Muscle of back (tissue), 13 donors: ENCODE data around the gene RPS27A. TPM values are rescaled to one million over a fixed set of nuclear protein-coding genes. Genes with fewer than 3 reads are reported as not detected.
"Not testable (repeated sequence)": the region's sequence is repeated elsewhere in the genome, so short reads cannot be mapped to it uniquely, and the experiment has no call there.

ENCODE experiments used
- DNase-seq, 3 donors: peaks; one replicate each; pipeline versions ENCODE4 v3.0.0 to v3.0.0-alpha.2; 2013
- long read RNA-seq, 9 donors: transcript quantifications; one replicate each; lab custom pipeline, GENCODE V29; 2026
- polyA plus RNA-seq, 10 donors: library from polyadenylated mRNA; unstranded; fragments of 120-200 nt; gene quantifications; one replicate each; pipeline ENCODE4 v1.2.1, GENCODE V29; 2013; ENCODE audit not compliant: insufficient read length in 10 of 10

The RPS27A gene
- 1,000 to 10,000 TPM; 1,691 to 2,558 (median 2,142) TPM for polyA plus RNA-seq
- long read RNA-seq, donor 1, transcript RPS27A-203 (5 exons, 796 nt): minor isoform, 244 of 2,675 reads
- long read RNA-seq, donor 1, transcript RPS27A-208 (5 exons, 580 nt): minor isoform, 46 of 2,675 reads
- long read RNA-seq, donor 1, transcript RPS27A-207 (3 exons, 557 nt): minor isoform, 5 of 2,675 reads
- long read RNA-seq, donor 1, transcript RPS27A-201 (6 exons, 1,071 nt): major isoform, 1,665 of 2,675 reads
- long read RNA-seq, donor 1, partial matches to known transcripts: 259 of 2,675 reads
- long read RNA-seq, donor 1, other reads (novel, unspliced or antisense): 452 of 2,675 reads
- long read RNA-seq, donor 2, transcript RPS27A-203 (5 exons, 796 nt): minor isoform, 164 of 2,581 reads
- long read RNA-seq, donor 2, transcript RPS27A-207 (3 exons, 557 nt): minor isoform, 6 of 2,581 reads
- long read RNA-seq, donor 2, transcript RPS27A-208 (5 exons, 580 nt): minor isoform, 25 of 2,581 reads
- long read RNA-seq, donor 2, transcript RPS27A-201 (6 exons, 1,071 nt): major isoform, 1,605 of 2,581 reads
- long read RNA-seq, donor 2, partial matches to known transcripts: 176 of 2,581 reads
- long read RNA-seq, donor 2, other reads (novel, unspliced or antisense): 604 of 2,581 reads
- long read RNA-seq, donor 3, partial matches to known transcripts: 0 of 2 reads
- long read RNA-seq, donor 3, other reads (novel, unspliced or antisense): 0 of 2 reads
- long read RNA-seq, donor 4, transcript RPS27A-208 (5 exons, 580 nt): minor isoform, 25 of 1,899 reads
- long read RNA-seq, donor 4, transcript RPS27A-201 (6 exons, 1,071 nt): major isoform, 1,142 of 1,899 reads
- long read RNA-seq, donor 4, transcript RPS27A-203 (5 exons, 796 nt): minor isoform, 167 of 1,899 reads
- long read RNA-seq, donor 4, partial matches to known transcripts: 221 of 1,899 reads
- long read RNA-seq, donor 4, other reads (novel, unspliced or antisense): 340 of 1,899 reads
- long read RNA-seq, donor 5, transcript RPS27A-208 (5 exons, 580 nt): minor isoform, 19 of 3,363 reads
- long read RNA-seq, donor 5, transcript RPS27A-207 (3 exons, 557 nt): minor isoform, 8 of 3,363 reads
- long read RNA-seq, donor 5, transcript RPS27A-203 (5 exons, 796 nt): minor isoform, 255 of 3,363 reads
- long read RNA-seq, donor 5, transcript RPS27A-201 (6 exons, 1,071 nt): major isoform, 1,918 of 3,363 reads
- long read RNA-seq, donor 5, partial matches to known transcripts: 421 of 3,363 reads
- long read RNA-seq, donor 5, other reads (novel, unspliced or antisense): 737 of 3,363 reads
- long read RNA-seq, donor 6, transcript RPS27A-208 (5 exons, 580 nt): minor isoform, 16 of 2,599 reads
- long read RNA-seq, donor 6, transcript RPS27A-201 (6 exons, 1,071 nt): major isoform, 1,515 of 2,599 reads
- long read RNA-seq, donor 6, transcript RPS27A-203 (5 exons, 796 nt): minor isoform, 237 of 2,599 reads
- long read RNA-seq, donor 6, transcript RPS27A-207 (3 exons, 557 nt): minor isoform, 11 of 2,599 reads
- long read RNA-seq, donor 6, partial matches to known transcripts: 263 of 2,599 reads
- long read RNA-seq, donor 6, other reads (novel, unspliced or antisense): 554 of 2,599 reads
- long read RNA-seq, donor 7, transcript RPS27A-203 (5 exons, 796 nt): minor isoform, 138 of 1,639 reads
- long read RNA-seq, donor 7, transcript RPS27A-201 (6 exons, 1,071 nt): major isoform, 1,024 of 1,639 reads
- long read RNA-seq, donor 7, transcript RPS27A-208 (5 exons, 580 nt): minor isoform, 38 of 1,639 reads
- long read RNA-seq, donor 7, partial matches to known transcripts: 132 of 1,639 reads
- long read RNA-seq, donor 7, other reads (novel, unspliced or antisense): 301 of 1,639 reads
- long read RNA-seq, donor 8, transcript RPS27A-207 (3 exons, 557 nt): minor isoform, 5 of 2,013 reads
- long read RNA-seq, donor 8, transcript RPS27A-201 (6 exons, 1,071 nt): major isoform, 1,205 of 2,013 reads
- long read RNA-seq, donor 8, transcript RPS27A-203 (5 exons, 796 nt): minor isoform, 221 of 2,013 reads
- long read RNA-seq, donor 8, transcript RPS27A-208 (5 exons, 580 nt): minor isoform, 24 of 2,013 reads
- long read RNA-seq, donor 8, partial matches to known transcripts: 235 of 2,013 reads
- long read RNA-seq, donor 8, other reads (novel, unspliced or antisense): 322 of 2,013 reads
- long read RNA-seq, donor 9, transcript RPS27A-201 (6 exons, 1,071 nt): major isoform, 202 of 355 reads
- long read RNA-seq, donor 9, transcript RPS27A-203 (5 exons, 796 nt): minor isoform, 40 of 355 reads
- long read RNA-seq, donor 9, partial matches to known transcripts: 22 of 355 reads
- long read RNA-seq, donor 9, other reads (novel, unspliced or antisense): 89 of 355 reads

DNA sequence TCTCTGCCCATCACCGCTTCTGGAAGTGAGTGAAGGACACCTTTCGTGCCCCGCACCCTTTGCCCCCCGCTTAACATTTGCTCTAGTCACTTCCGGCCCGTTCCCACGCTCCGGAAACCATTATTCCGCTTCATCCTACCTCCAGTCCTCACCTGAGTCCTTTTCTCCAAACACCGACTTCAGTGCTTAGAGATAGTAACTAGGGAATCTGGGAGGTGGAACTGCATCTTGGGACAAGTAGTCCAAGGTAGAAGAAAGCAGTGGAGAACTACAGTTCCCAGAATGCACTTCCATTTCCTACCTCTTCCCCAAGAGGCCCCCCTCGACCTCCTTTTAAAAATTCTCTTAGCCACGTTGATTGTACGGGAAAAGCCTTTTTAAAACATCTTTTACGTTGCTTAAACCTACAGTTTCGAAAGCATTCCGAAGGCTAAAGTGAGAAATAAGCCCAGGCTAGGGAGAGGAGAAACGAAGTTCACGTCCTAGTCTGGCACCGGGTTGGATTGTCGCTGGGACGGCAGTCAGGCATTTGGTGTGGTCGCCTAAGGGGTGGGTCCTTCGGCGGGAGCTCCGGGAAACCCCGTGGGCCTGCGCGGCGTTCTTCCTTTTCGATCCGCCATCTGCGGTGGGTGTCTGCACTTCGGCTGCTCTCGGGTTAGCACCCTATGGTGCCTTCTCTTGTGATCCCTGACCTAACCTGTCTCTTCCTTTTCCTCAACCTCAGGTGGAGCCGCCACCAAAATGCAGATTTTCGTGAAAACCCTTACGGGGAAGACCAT lies at the start of gene RPS27A, which contains the start of gene CLHC1:
Gene RPS27A (plus strand): TSS at position 605 of the 779 bp plus-strand sequence. CDS start 137 bp downstream, at position 742.
Gene CLHC1 (minus strand): TSS at position 210 of the 779 bp plus-strand sequence. CDS start 9,882 bp downstream, outside the sequence.
- peak; percentile 96 to 98 (median 97) for DNase-seq

DNA sequence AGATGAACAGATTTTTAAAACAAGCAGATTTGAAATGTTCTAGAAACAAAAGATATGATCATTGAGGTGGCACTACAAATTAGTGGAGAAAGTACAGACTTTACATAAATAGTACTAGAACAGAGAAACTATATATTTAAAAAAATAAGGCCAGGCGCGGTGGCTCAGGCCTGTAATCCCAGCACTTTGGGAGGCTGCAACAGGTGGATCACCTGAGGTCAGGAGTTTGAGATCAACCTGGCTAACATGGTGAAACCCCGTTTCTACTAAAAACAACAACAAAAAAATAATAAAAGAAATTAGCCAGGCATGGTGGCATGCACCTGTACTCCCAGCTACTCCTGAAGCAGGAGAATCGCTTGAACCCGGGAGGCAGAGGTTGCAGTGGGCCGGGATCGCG lies 45.7 kb upstream of the RPS27A start:
- DNase-seq: not testable (repeated sequence)

DNA sequence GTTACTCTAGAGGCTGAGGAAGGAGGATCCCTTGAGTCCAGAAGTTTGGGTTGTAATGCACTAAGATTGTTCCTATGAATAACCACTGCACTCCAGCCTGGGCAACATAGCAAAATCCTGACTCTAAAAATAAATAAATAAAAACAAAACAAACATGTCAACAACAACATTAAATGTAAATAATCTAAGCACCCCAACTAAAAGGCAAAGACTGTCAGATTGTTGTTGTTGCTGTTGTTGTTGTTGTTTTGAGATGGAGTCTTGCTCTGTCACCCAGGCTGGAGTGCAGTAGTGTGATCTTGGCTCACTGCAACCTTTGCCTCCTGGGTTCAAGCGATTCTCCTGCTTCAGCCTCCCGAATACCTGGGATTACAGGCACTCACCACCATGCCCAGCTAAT lies 40.6 kb upstream of the RPS27A start:
- not testable (repeated sequence) for DNase-seq

DNA sequence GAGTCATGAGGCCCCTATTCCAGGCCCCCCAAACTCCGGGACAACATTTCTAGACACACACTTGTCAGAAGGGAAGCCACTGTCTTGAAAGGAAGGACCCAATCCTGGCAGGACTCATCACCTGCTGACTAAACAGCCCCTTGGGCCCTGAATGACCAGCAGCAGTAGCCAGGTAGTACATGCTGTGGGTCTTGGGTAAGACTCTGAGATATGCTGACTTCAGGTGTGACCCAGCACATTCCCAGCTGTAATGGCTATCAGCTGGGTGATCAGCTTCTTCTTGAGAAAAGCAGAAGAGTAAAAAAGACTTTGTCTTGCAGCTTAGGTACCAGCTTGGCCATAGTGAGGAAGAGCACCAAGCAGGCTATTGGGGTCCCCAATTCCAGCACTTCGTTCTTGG lies 36.0 kb upstream of the RPS27A start:
- no peak for DNase-seq

DNA sequence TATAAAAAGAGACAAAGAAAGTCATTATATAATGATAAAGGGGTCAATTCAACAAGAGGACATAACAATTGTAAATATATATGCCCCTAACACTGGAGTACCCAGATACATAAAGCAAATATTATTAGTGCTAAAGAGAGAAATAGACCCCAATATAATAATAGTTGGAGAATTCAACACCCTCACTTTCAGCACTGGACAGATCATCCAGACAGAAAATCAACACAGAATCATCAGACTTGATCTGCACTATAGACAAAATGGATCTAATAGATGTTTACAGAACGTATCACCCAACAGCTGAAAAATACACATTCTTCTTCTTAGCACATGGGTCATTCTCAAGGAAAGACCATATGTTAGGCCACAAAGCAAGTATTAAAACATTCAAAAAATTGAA lies 32.1 kb upstream of the RPS27A start:
- DNase-seq: no peak

DNA sequence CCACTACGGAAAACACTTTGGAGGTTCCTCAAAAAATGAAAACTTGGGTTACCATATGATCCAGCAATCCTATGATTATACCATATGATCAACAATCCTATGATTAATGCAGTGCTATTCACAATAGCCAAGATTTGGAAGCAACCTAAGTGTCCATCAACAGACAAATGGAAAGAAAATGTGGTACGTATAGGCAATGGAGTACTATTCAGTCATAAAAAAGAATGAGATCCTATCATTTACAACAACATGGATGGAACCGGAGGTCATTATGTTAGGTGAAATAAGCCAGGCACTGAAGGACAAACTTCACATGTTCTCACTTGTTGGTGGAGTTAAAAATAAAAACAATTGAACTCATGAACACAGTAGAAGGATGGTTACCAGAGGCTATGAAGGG lies 28.0 kb upstream of the RPS27A start:
- DNase-seq: no peak

DNA sequence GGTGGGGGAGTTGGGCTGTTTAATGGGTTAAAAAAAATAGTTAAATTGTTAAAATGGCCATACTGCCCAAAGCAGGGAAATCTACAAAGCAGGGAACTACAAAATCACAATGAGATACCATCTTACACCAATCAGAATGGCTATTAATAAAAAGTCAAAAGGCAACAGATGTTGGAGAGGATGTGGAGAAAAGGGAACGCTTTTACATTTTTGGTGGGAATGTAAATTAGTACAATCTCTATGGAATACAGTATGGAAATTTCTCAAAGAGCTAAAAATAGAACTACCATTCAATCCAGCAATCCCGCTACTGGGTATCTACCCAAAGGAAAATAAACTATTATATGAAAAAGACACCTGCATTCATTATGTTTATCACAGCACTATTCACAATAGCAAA lies 27.5 kb upstream of the RPS27A start:
- no peak for DNase-seq

DNA sequence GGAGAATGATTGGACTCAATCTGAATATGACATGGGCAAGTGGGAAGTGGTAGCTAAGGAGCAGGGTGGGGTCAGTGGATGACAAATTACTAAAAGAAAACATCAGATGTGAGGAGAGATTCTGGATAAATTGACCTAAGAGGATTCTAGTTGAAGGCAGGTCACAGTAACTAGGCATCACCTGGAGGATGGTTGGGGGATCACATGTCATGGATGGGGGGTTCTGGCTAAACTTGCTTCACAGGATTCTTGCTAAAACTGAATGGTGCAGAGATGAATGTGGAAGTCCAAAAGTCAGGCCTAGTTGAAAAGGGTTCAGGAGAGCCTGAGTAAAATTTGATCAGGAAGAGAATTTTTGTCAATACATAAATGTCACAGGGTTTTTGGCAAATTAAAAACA lies 18.7 kb upstream of the RPS27A start:
- no peak for DNase-seq

DNA sequence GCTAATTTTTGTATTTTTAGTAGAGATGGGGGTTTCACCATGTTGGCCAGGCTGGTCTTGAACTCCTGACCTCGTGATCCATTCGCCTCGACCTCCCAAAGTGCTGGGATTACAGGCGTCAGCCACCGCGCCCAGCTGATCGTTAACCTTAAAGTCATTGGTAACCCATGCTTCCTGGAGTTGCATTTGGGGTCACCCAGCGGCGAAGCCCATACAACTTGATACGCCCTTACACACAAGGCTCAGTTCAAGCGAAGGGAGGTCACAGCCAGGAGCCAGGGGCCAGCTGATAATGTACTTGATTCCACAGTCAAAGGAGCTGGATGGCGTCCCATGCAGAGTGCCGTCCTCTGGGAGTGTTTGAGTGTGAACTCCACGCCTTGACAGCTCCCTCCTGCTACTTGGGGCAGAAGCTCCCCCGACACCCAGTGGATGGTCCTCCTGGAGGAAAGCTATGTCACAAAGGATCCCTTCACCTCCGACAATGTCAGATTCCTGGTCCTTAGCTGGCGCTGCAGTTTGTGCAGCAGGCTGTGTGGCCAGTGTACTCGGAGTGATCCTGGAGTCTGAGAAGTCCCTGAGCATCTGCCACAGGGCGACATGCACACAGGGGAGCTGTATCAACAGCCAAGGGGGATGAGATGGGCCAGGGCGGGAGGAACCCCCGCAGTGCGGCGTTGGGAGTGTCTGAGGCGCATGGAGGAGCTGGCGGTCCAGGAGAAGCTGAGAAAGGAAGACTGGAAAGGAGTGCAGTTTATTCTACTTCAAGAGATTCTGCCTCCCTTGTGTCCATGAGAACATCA lies 8.3 kb upstream of the RPS27A start:
- peak in 1 of 3 donors; percentile 44 for DNase-seq

DNA sequence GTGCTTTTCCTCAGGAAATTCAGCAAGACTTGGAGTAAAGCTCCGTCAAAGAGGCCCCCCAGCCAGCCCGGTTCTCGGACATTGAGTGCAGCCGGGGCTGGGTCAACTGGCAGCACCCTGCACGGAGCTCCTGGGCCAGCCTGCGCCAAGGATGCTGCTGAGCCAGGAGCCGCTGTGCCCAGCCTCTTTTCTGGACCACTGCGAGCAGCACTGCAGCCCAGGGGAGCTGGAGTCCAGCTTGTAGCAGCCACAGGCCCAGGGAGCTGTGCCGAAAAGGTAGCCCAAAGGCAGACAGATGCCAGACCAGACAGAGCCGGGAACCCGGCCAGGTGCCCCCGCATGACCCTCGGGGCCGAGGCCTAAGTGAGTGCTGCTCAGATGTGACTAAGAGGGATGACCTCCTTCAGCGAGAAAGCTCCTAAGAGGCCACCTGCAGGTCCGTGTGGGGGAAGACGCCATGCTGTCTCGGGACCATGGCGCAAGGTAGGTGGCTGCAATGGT lies 7.7 kb upstream of the RPS27A start:
- no peak for DNase-seq

DNA sequence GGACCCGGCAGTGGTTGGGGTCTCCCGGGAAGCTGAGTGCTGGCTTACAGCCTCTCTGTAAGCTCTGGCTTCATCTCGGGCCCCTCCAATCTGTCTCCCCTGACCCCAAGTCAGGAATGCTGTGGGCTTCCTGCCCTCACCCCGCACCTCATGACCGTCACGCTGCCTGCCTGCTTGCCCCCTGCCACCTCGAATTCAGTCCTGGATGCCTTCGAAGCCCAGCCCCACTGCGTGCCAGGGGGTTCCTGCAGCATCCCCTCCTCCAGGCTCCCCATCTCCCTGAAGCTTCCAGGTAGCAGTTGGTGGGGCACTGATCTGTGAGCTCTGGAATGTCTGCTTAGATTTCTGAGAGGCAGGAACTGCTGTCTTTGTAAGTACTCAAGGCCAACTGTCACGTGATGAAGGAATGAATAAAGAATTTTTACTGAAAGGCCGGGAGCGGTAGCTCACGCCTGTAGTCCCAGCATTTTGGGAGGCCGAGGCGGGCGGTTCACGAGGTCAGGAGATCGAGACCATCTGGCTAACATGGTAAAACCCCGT lies 6.9 kb upstream of the RPS27A start:
- no peak for DNase-seq

DNA sequence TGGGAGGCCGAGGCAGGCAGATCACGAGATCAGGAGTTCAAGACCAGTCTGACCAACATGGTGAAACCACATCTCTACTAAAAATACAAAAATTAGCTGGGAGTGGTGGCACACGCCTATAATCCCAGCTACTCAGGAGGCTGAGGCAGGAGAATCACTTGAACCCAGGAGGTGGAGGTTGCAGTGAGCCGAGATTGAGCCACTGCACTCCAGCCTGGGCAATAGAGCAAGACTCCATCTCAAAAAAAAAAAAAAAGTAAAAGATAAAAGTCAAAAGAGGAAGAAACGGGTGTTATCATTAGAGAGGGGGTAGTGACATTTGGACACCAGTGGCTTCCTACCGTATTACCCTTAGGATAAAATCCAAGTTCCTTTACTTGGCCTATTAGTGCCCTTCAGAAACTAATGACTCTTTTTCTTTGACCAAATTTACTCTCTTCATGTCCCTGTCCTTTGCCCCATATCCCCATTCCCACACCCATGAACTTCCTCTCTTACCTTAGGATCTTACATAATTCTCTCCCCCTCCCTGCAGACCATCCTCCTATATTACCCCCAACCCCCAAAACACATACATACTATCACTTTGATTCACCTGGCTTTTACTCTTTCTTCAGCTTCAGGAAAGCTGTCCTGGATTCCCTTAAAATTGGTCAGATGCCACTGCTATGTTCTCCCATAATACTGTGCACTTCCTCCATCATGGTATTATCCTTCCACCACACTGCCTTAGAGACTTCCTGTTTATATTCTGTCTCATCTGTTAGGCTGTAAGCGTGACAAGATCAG lies 4.9 kb upstream of the RPS27A start:
- peak in 1 of 3 donors; percentile 14 for DNase-seq

DNA sequence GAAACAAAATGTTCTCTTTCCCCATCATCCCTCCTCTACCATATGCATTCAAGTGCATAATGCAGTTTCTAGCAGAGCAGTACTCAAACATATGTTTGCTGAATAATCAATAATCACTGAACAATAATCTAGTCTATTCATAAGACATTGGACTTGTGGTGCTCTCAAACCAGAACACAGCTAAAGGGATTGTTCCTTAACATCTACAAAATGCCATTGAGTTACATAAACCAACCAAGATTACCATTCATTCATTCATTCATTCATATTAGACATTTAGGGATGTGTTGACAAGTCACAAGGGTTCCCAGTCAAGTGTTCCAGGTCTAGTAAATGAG lies 4.3 kb upstream of the RPS27A start:
- no peak for DNase-seq

DNA sequence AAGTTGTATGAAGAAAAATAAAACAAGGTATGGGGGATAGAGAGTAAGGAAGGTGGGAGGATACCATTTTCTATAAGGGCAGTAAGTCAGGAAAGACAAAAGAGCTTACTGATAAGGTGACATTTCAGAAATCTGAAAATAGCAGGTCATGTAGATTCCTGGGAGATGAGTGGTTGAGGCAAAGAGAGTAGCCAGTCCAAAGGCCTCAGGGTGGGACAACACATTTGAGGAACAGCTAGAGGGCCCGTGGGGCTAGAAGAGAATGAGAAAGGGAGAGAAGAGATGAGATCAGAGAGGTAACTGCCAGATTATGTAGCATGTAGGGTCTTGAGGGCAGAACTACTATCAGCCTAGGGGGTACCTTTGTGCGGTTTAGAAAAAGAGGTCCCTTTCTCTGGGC lies 3.3 kb upstream of the RPS27A start:
- DNase-seq: no peak

DNA sequence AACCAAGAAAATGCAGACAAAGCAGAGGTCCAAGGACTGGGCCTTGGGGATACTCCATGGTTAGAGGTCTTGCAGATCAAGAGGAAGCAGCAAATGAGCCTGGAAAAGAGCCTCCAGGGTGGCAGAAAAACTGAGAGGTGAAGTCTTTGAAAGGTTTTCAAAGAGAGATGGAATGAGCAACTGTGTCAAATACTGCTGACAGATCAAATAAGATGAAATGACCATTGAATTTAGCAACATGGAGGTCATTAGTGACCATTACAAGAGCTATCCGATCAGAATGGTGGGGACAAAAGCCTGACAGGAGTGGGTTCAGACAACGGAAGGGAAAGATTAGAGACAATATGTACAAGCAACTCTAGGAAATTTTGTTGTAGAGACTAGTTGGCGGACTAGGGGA lies 1.9 kb upstream of the RPS27A start:
- no peak for DNase-seq

DNA sequence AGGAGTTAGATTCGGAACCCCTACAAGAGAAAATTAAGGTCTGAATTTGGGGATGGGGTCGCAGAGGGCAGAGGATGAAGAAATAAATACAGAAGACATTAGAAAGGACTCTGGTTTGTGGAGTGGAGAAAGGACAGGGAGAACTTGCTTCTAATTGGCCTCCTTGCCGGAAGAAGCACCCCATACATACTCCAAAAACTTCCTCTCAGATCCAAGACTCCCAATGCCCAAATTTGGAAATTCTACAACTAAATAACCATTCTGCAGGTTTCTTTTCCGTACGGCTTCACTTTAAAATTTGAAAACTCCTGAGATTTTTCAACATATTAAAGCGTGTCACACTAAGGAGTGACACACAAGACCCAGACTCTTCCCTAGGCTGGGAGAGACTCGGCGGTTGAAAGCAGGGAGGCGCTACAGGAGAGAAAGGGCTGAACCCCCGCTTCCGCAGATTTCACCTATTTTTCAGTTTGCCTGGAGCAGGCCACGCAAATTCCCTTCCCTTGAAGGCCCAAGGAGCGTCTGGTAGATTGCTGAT lies 873 bp upstream of the RPS27A start:
- DNase-seq: peak in 1 of 3 donors; percentile 10
